ENCODE results near the gene APBA2.

The APBA2 gene

GRCh38 chr15:29083858-29084257 is 198.1 kb downstream of the APBA2 start:
- no peak overlapping the region for H3K4me3 ChIP-seq (replicated peaks; ENCODE audit: low read depth, low read length)
- no peak for DNase-seq (ENCODE audit: low read depth)
- no peak for TF ChIP-seq CTCF (IDR thresholded peaks at IDR 0.05; ENCODE audit: low read length, missing control alignments)

GRCh38 chr15:29086001-29086400 is 200.2 kb downstream of the APBA2 start:
- DNase-seq (ENCODE audit: low read depth), result no peak
- no peak overlapping the region for H3K4me3 ChIP-seq (replicated peaks; ENCODE audit: low read depth, low read length)
- no peak for TF ChIP-seq CTCF (IDR thresholded peaks at IDR 0.05; ENCODE audit: low read length, missing control alignments)

- DNase-seq (ENCODE audit: low read depth), result no peak
- no peak overlapping the region for H3K4me3 ChIP-seq (replicated peaks; ENCODE audit: low read depth, low read length)
- no peak for TF ChIP-seq CTCF (IDR thresholded peaks at IDR 0.05; ENCODE audit: low read length, missing control alignments)
These were observed 201.1 kb downstream of the APBA2 start for GRCh38 chr15:29086891-29087290.

- DNase-seq (ENCODE audit: low read depth), result no peak
- no peak for TF ChIP-seq CTCF (IDR thresholded peaks at IDR 0.05; ENCODE audit: low read length, missing control alignments)
These were observed 201.9 kb downstream of the APBA2 start for GRCh38 chr15:29087521-29088285.

GRCh38 chr15:29088666-29089065 is 202.9 kb downstream of the APBA2 start:
- no peak for DNase-seq (ENCODE audit: low read depth)
- H3K4me3 ChIP-seq (replicated peaks; ENCODE audit: low read depth, low read length), result no peak overlapping the region
- no peak for TF ChIP-seq CTCF (IDR thresholded peaks at IDR 0.05; ENCODE audit: low read length, missing control alignments)

More at GRCh38 chr15:29087521-29088285, 201.9 kb downstream of the APBA2 start:
- H3K4me3 ChIP-seq (replicated peaks; ENCODE audit: low read depth, low read length), result no peak overlapping the region

GRCh38 chr15:29089731-29090616 is 204.2 kb downstream of the APBA2 start:
- no peak overlapping the region for H3K4me3 ChIP-seq (replicated peaks; ENCODE audit: low read depth, low read length)
- peak; percentile 21 for TF ChIP-seq CTCF (IDR thresholded peaks at IDR 0.05; ENCODE audit: low read length, missing control alignments)
- DNase-seq (ENCODE audit: low read depth), result peak; percentile 33
